ENCODE results near the gene ATP5ME.
A peak's percentile ranks its signal among the peaks of the same experiment; 100 is the strongest.

The ATP5ME gene, protein sequence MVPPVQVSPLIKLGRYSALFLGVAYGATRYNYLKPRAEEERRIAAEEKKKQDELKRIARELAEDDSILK

DNA sequence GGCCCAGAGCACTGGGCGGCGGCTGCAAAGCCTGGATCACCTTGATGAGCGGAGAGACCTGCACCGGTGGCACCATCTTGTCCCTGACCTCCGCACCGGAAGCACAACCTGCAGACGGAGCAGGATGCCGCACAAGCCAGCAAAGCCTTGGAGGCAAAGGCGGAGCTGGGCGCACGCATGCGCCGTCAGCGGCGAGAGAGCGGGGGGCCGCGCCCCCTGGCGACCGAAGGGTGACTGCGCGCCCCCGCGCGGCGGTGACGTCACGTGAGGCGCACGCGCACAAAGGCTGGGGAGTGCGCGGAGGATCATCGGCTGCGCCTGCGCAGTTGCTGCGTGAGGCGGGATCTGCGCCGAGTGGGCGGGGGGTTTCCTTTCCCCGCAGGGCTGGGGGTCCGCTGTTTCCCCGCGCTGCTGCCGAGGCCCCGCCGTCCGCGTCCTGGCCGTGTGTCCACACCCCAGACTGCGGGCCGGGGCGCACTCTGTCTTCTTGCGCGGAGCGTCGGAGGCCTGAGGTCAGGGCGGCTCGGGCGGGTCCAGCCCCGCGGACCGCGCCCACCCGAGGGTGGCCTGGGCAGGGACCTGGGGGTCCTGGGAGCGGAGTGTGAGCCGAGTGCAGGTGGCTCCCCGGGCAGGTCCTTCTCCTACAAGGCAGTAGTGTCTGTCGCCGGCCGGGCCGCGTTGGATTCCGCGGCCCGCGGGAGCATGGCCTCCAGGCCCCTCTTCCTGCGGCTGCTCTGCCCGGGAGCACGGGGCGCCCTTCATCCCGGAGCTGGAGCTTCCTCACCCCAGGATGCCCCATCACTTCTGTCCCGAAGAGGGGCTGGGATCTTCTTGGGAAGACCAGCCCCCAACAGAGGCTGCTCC is at the start of gene ATP5ME, which contains the start of gene MYL5:
Gene ATP5ME, minus strand, starts transcription at position 105 of the 864 bp plus-strand sequence. Its CDS starts 29 bp downstream, at position 76.
Gene MYL5, plus strand, starts transcription at position 371 of the 864 bp plus-strand sequence. CDS start 3,485 bp downstream, outside the sequence.
- peak; percentile 97 for DNase-seq (ENCODE audit: low spot score)
- Histone ChIP-seq H3K27ac (peak within 1 kb of the TSS; percentile 87 to 99), H3K4me3 (peak within 1 kb of the TSS; percentile 100)
- TF ChIP-seq, protein P1, sequence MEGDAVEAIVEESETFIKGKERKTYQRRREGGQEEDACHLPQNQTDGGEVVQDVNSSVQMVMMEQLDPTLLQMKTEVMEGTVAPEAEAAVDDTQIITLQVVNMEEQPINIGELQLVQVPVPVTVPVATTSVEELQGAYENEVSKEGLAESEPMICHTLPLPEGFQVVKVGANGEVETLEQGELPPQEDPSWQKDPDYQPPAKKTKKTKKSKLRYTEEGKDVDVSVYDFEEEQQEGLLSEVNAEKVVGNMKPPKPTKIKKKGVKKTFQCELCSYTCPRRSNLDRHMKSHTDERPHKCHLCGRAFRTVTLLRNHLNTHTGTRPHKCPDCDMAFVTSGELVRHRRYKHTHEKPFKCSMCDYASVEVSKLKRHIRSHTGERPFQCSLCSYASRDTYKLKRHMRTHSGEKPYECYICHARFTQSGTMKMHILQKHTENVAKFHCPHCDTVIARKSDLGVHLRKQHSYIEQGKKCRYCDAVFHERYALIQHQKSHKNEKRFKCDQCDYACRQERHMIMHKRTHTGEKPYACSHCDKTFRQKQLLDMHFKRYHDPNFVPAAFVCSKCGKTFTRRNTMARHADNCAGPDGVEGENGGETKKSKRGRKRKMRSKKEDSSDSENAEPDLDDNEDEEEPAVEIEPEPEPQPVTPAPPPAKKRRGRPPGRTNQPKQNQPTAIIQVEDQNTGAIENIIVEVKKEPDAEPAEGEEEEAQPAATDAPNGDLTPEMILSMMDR (IDR thresholded peaks at IDR 0.05): peak; percentile 90

DNA sequence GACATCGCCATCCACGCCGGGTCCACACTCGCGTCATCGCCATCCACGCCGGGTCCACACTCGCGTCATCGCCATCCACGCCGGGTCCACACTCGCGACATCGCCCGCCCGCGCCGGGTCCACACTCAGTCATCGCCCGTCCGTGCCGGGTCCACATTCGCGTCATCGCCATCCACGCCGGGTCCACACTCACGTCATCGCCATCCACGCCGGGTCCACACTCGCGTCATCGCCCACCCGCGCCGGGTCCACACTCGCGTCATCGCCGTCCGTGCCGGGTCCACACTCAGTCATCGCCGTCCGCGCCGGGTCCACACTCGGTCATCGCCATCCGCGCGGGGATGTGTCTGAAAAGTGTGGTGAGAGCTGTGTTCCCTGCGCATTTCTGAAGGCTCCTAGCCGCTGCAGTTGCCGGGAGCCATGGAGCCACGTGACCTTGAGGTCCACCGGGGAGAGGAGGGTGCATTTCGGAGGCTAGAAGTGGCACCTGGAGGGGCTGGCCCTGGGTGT is 48.8 kb upstream of the ATP5ME start:
- TF ChIP-seq, protein P1 (IDR thresholded peaks at IDR 0.05): no peak
- Histone ChIP-seq H3K27ac (no peak overlapping the region), H3K4me3 (no peak overlapping the region)
- no peak for DNase-seq (ENCODE audit: low spot score)

DNA sequence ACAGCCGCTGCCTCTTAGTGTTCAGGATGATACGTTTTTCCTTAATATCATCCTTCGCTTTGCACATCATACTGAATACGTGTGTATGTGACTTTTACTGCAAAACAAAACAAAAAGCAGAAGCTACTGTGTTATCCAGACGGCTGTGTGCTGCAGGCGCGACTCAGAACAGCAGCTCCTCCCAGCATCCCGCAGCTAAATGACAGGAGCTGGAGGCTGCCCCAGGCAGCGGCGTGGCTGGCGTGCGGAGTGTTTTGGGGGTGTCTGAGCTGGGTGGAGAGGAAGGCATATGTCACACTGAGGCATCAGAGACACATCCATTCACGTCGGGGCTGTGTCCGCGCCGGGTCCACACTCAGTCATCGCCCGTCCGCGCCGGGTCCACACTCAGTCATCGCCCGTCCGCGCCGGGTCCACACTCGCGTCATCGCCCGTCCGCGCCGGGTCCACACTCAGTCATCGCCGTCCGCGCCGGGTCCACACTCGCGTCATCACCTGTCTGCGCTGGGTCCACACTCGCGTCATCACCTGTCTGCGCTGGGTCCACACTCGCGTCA is 48.2 kb upstream of the ATP5ME start:
- no peak overlapping the region for H3K27ac ChIP-seq
- TF ChIP-seq, protein P1 (IDR thresholded peaks at IDR 0.05): no peak
- no peak overlapping the region for H3K4me3 ChIP-seq
- no peak for DNase-seq (ENCODE audit: low spot score)

DNA sequence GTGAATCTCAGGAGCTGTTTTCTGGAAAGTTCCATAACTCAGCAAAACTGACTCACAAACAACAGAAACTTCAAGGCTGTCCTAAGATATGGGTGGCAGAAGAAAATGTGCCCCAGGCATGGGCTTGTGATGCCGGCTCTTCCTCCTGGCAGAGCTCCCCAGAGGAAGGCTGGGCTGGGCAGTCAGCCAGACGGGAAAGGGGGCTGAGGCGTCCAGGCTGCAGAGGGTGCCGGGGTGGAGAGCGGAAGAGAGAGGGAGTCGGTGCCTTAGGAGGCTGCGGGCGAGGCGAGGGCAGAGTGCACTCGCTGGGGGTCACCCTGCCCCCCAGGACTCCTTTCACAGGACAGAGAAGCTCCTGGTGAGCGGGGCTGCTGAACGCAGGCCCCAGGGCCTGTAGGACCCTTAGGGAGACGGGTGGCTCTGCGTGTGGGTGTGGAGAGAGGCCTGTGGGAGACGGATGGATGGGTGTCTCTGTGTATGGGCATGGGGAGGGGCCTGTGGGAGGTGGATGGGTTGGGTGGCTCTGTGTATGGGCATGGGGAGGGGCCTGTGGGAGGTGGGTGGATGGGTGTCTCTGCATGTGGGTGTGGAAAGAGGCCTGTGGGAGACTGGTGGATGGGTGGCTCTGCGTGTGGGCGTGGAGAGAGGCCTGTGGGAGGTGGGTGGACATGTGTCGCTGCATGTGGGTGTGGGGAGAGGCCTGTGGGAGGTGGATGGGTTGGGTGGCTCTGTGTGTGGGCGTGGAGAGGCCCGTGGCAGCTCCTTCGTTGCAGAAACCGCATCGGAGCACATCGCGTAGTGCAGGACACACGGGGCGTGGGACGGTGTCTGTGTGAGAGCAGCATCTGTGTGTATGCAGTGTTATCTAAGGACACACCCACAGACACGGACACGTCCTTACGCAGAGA is 47.4 kb upstream of the ATP5ME start:
- TF ChIP-seq, protein P1 (IDR thresholded peaks at IDR 0.05): no peak
- Histone ChIP-seq H3K27ac (peak overlapping the region in 1 of 2 donors; percentile 11), H3K4me3 (no peak overlapping the region)
- DNase-seq (ENCODE audit: low spot score): no peak

DNA sequence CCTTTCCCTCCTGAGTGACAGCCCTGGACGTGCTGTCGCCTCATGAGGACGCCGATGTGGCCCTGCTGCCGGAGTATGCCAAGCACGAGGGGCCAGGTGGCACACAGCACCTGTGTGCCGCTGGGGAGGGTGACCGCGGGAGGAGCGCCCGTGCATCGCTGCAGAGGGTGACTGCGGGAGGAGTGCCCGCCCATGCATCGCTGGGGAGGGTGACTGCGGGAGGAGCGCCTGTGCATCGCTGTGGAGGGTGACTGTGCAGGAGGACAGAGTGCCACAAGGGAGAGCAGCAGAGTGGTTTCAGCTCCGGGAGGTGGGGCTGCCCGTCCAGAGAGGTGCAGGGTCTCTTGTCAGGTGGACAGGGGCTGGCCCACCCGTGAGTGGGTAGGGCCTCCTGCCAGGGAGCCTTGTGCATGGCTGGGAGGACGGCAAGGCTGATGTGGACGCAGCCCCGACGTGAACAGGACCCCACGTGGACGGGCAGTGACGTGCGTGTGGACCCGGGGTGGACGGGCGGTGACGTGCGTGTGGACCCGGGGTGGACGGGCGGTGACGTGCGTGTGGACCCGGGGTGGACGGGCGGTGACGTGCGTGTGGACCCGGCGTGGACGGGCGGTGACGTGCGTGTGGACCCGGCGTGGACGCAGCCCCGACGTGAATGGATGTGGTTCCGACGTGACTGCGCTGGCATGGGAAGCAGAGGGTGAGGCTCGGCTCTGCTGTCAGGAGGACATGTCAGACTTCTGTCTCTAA is 46.2 kb upstream of the ATP5ME start:
- no peak for DNase-seq (ENCODE audit: low spot score)
- Histone ChIP-seq H3K27ac (no peak overlapping the region), H3K4me3 (no peak overlapping the region)
- TF ChIP-seq, protein P1 (IDR thresholded peaks at IDR 0.05): no peak

DNA sequence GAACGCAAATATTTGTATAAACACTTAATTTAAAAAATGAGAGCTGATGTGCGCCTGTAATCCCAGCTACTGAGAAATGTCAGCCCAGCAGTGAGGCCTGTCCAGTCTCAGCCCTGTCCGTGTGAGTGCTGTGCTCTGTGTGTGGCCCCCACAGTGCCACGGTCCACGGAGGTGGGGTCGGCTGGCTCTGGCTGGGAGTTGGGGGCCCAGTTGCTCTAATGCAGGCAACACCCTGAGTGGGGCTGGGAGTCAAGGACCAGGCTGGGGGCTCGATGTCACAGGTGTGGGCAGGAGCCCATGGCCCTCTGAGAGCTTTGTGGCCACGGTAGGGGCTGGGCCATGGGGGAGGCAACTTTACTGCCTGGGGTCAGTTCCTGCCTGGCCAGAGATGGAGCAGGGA is 44.4 kb upstream of the ATP5ME start:
- H3K27ac ChIP-seq: no peak overlapping the region
- DNase-seq (ENCODE audit: low spot score): no peak
- TF ChIP-seq, protein P1 (IDR thresholded peaks at IDR 0.05): no peak

More for the DNA sequence above, 44.4 kb upstream of the ATP5ME start:
- H3K4me3 ChIP-seq: no peak overlapping the region

Data from coronary artery (tissue), 2 donors.